Bronchial epithelial cell (primary cell): ENCODE results near the gene NHLRC4. TPM values are rescaled to one million over a fixed set of nuclear protein-coding genes. Genes with fewer than 3 reads are reported as not detected.

ENCODE experiments used
- DNase-seq: peaks from one replicate; pipeline ENCODE4 v3.0.0-alpha.2; 2010; ENCODE audit warnings: low read depth
- FAIRE-seq: peaks from 2 replicates; lab custom pipeline; 2011; peaks lifted over from hg19 to GRCh38; lab: Jason Lieb, UNC
- H3K27me3 ChIP-seq: 2 replicates; pipeline ENCODE4 v1.5.1; 2011; ENCODE audit warnings: low read length; ENCODE audit not compliant: control insufficient read depth, insufficient read depth
- H3K36me3 ChIP-seq: 2 replicates; pipeline ENCODE4 v1.5.1; 2011; ENCODE audit warnings: low read length; ENCODE audit not compliant: control insufficient read depth, insufficient read depth
- H3K4me3 ChIP-seq: 2 replicates; pipeline ENCODE4 v1.5.1; 2011; ENCODE audit warnings: mild to moderate bottlenecking, low read depth, low read length, control low read depth
- CTCF ChIP-seq: IDR thresholded peaks from 2 replicates; pipeline ENCODE4 v1.5.1; 2011; ENCODE audit warnings: mild to moderate bottlenecking, moderate library complexity, low read length, control low read depth, inconsistent platforms; ENCODE audit not compliant: insufficient read depth, severe bottlenecking
- total RNA-seq: library from RNA; depleted of rRNA; stranded (reverse); fragments of >200 nt; gene quantifications from 2 replicates; pipeline ENCODE4 v1.2.1, GENCODE V29; 2014

The NHLRC4 gene
- total RNA-seq, 1 donor from 2014 or later: under 0.01 TPM

DNA sequence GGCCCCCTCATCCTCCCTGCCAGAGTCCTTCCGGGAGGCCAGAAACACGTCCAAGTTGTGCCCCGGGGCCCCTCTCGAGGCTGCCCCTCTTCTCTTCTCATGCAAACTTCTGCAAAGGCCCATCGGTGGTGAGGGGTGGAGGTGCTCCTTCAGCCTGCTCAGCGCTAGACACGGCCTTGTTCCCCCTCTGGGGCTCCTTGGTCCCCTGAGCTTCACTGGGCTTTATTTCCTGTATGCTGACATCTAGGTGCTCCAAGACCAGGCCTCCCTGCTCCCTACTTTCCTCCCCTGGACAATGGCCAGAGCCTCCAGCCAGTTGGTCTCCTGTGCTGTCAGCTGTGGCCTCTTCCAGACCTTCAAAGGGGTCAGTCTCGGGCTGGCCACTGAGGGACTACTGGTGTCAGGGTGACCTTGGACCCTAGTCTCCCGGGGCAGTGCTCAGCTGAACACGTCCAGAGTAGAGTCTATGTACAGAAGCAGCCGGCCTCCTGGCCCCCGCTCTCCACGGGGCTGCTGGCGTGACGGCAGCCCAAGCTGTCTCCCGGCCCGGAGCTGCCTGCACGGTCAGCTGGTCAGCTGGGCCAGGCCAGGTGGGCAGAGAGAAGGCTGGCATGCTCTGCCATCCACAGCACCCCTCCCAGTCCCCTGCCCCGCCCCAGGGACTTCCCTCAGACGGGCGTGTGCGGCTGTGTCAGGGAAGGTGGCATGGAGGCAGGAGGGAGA lies 8.3 kb upstream of the NHLRC4 start:
- no peak for TF ChIP-seq CTCF
- peaks cover 17% of the 10 kb centered on the region for H3K27me3 ChIP-seq
- H3K36me3 ChIP-seq: peaks cover 1% of the 10 kb centered on the region
- FAIRE-seq (no peak), DNase-seq (no peak)
- H3K4me3 ChIP-seq: no peak overlapping the region

DNA sequence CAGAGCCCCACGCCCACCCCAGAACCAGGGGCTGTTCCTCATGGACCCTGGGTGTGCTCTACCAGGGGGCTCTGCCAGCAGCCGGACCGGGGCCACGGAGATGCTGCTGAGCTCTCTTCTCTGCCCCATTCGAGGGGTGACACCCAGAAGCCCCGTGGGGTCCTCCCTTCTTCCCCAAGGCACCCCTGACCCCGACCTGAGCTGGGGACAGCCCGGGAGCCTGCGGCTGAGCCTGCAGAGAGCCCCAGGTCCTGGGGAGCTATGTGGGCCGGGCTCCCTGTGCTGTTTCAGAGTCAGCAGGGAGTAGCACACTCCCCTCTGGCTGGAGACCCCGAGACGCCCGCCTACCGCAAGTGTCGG lies 7.8 kb upstream of the NHLRC4 start:
- Histone ChIP-seq H3K4me3 (no peak overlapping the region), H3K36me3 (peaks cover under 1% of the 10 kb centered on the region), H3K27me3 (peaks cover 17% of the 10 kb centered on the region)
- DNase-seq (no peak), FAIRE-seq (no peak)
- no peak for TF ChIP-seq CTCF

GRCh38 chr16:559411-560203 lies 7.2 kb upstream of the NHLRC4 start:
- H3K36me3 ChIP-seq: no peaks in the 10 kb centered on the region
- DNase-seq: no peak
- no peak for FAIRE-seq
- H3K27me3 ChIP-seq: peaks cover 17% of the 10 kb centered on the region
- no peak overlapping the region for H3K4me3 ChIP-seq
- no peak for TF ChIP-seq CTCF

GRCh38 chr16:560204-560700 lies 6.6 kb upstream of the NHLRC4 start, which contains the start of gene PRR35:
PRR35 (plus strand) TSS chr16:560394; CDS start chr16:563295, 2,901 bp downstream.
- H3K4me3 ChIP-seq: no peak within 1 kb of the TSS
- FAIRE-seq (no peak), DNase-seq (no peak)

DNA sequence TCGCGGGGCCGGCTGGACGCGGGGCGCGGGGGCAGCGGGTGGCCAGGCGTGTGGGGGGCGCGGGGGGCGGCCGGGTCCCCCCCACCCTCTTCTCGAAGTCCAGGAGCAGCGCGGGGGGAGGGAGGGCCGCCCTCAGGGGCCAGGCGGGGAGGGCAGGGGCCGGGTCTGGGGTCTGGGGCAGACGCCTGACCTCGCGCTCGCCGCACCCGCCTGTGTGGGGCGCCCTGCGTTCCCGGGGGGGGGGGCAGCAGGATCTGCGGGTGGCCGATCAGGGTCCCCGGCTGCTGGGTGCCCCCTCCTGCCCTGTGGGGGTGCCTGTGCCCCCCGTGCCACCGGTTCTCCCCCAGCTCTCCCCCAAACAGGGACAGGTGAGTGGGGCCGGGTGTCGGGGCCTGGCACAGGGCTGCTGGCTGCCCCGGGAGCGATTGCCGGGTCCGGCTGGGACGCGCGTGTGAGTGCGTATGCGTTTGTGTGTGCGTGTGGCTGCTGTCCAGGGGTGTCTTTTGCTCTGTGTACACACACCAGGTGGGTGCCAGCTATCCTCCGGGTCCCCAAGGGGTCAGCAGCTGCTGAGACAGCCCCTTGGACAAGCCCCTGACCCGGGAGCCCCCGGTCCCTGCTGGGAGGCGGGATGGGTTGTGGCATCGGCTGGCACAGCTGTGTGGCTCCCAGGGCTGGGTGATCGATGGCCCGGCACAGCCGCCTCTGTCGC lies 5.9 kb upstream of the NHLRC4 start:
- FAIRE-seq (no peak), DNase-seq (no peak)
- no peak for TF ChIP-seq CTCF
- no peak overlapping the region for H3K4me3 ChIP-seq
- no peaks in the 10 kb centered on the region for H3K36me3 ChIP-seq
- H3K27me3 ChIP-seq: peaks cover 17% of the 10 kb centered on the region

More at GRCh38 chr16:560204-560700, 6.6 kb upstream of the NHLRC4 start, which contains the start of gene PRR35:
- TF ChIP-seq CTCF: no peak
- H3K36me3 ChIP-seq: no peaks in the 10 kb centered on the region
- H3K27me3 ChIP-seq: peaks cover 17% of the 10 kb centered on the region
